Left lobe of liver (tissue), 2 donors: ENCODE measurements around the gene MED20. TPM values are rescaled to one million over a fixed set of nuclear protein-coding genes. Genes with fewer than 3 reads are reported as not detected.

ENCODE experiments used
- ATAC-seq: fragments of 200-7000 bp; cut with Tn5 transposase; one replicate; pipeline ENCODE4 v1.9.1; 2020; ENCODE audit warnings: mild to moderate bottlenecking, moderate library complexity
- DNase-seq: peaks from one replicate; pipeline ENCODE4 v3.0.0-alpha.2; 2020; ENCODE audit warnings: low spot score
- total RNA-seq: library from RNA; stranded (reverse); gene quantifications from one replicate; pipeline ENCODE4 v1.2.1, GENCODE V29; 2021
- donor health status: DM: no; HTN: no; CAD: no; lungs with moderate emphysema.
- donor health status: DM: no; HTN: yes; CAD: no.

Gene MED20
- total RNA-seq, 1 donor from 2014 or later = 9.4 TPM

GRCh38 chr6:41859356-41859755 lies 61.6 kb downstream of the MED20 start:
- DNase-seq (no peak), ATAC-seq (no peak)

DNA sequence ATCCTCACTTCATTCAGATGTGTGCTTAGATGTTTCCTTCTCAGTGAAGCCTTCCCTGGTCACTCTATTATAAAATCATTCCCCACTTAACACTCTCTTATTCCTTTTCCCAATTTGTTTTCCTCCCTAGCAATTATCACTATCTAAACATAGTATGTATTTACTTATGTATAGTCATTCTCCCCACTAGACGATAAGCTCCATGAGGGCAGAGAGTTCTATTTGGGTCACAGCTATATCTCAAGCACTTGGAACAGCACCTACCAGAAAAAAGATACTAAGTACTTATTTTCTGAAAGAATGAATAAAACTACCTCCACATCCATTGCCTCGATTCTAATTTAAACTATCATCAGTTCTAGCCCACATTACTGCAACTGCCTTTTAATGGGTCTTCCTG lies 62.2 kb downstream of the MED20 start:
- DNase-seq = no peak
- no peak for ATAC-seq

Other genes starting within 250 kb of the MED20 start
- 8.9 TPM for gene TFEB, start 185.5 kb downstream of the MED20 start, total RNA-seq
- 0.63 TPM for gene PGC, start 173.7 kb downstream of the MED20 start, total RNA-seq
- 4.4 TPM for gene FRS3, start 141.2 kb downstream of the MED20 start, total RNA-seq
- gene PRICKLE4, start 140.4 kb downstream of the MED20 start, total RNA-seq = 7.3 TPM
- 72.3 TPM for gene TOMM6, start 133.4 kb downstream of the MED20 start, total RNA-seq
- gene USP49, start 25.8 kb downstream of the MED20 start, total RNA-seq = 1.9 TPM
- 5.3 TPM for gene BYSL, start 360 bp upstream of the MED20 start, total RNA-seq
- gene CCND3, start 20.7 kb upstream of the MED20 start, total RNA-seq = 14.7 TPM
- 13.1 TPM for gene TAF8, start 129.4 kb upstream of the MED20 start, total RNA-seq
- 0.38 TPM for gene C6orf132, start 221.5 kb upstream of the MED20 start, total RNA-seq